GM20000 (cell line): ENCODE measurements around the gene PNMA5.
"Not testable (repeated sequence)": the region's sequence is repeated elsewhere in the genome, so short reads cannot be mapped to it uniquely, and the experiment has no call there.

Experiments used
- DNase-seq: peaks from one replicate; pipeline ENCODE4 v3.0.0; 2012; ENCODE audit warnings: low spot score
- CTCF ChIP-seq: IDR thresholded peaks from 2 replicates; pipeline ENCODE4 v1.5.1; 2012; ENCODE audit warnings: mild to moderate bottlenecking, control low read depth; ENCODE audit errors: extremely low read depth, missing control alignments

PNMA5 gene

GRCh38 chrX:152993933-152994332 is at the start of gene PNMA5:
Gene PNMA5 (minus strand): TSS chrX:152994116. CDS start chrX:152991598, 2,518 bp downstream.
- TF ChIP-seq CTCF = no peak
- DNase-seq = no peak

- peak; percentile 84 for DNase-seq
- TF ChIP-seq CTCF = peak; percentile 64
Observed at GRCh38 chrX:153032397-153033118, 38.6 kb upstream of the PNMA5 start.

- no peak for TF ChIP-seq CTCF
Observed at GRCh38 chrX:153030801-153031200, 36.9 kb upstream of the PNMA5 start.

GRCh38 chrX:153029875-153030274 is 36.0 kb upstream of the PNMA5 start:
- TF ChIP-seq CTCF = no peak
- DNase-seq = no peak

More at GRCh38 chrX:153030801-153031200, 36.9 kb upstream of the PNMA5 start:
- DNase-seq = no peak

- TF ChIP-seq CTCF = no peak
- no peak for DNase-seq
Observed at GRCh38 chrX:153029162-153029561, 35.2 kb upstream of the PNMA5 start.

- DNase-seq = not testable (repeated sequence)
Observed at GRCh38 chrX:153028487-153028886, 34.6 kb upstream of the PNMA5 start.

- not testable (repeated sequence) for DNase-seq
Observed at GRCh38 chrX:153026501-153026900, 32.6 kb upstream of the PNMA5 start.

GRCh38 chrX:153019166-153019565 is 25.2 kb upstream of the PNMA5 start:
- no peak for TF ChIP-seq CTCF
- DNase-seq = no peak

GRCh38 chrX:153017174-153017573 is 23.3 kb upstream of the PNMA5 start:
- not testable (repeated sequence) for DNase-seq
